GM23248 (cell line): ENCODE results near the gene NOBOX. TPM values are rescaled to one million over a fixed set of nuclear protein-coding genes. Genes with fewer than 3 reads are reported as not detected.
"Not testable (repeated sequence)": the region's sequence is repeated elsewhere in the genome, so short reads cannot be mapped to it uniquely, and the experiment has no call there.

Source experiments
- DNase-seq: peaks from one replicate; pipeline ENCODE4 v3.0.0-alpha.2; 2015
- H2AFZ ChIP-seq: fragments of 200-600 bp; sonication (generic); 2 replicates; pipeline ENCODE4 v1.6.1; 2016; ENCODE audit warnings: antibody characterized with exemption
- H3F3A ChIP-seq: fragments of 200-600 bp; sonication (generic); 2 replicates; pipeline ENCODE4 v1.6.1; 2016; ENCODE audit warnings: mild to moderate bottlenecking, antibody characterized with exemption, mixed run types; ENCODE audit not compliant: insufficient read depth
- H3K27ac ChIP-seq: fragments of 200-600 bp; sonication (generic); 2 replicates; pipeline ENCODE4 v1.5.1; 2016; ENCODE audit warnings: mild to moderate bottlenecking
- H3K27me3 ChIP-seq: fragments of 200-600 bp; sonication (generic); replicated peaks from 2 replicates; pipeline ENCODE4 v1.6.1; 2016; ENCODE audit warnings: mild to moderate bottlenecking; ENCODE audit not compliant: insufficient read depth
- H3K36me3 ChIP-seq: fragments of 200-600 bp; sonication (generic); 2 replicates; pipeline ENCODE4 v1.6.1; 2016; ENCODE audit warnings: low read depth, mild to moderate bottlenecking
- H3K4me1 ChIP-seq: fragments of 200-600 bp; sonication (generic); 2 replicates; pipeline ENCODE4 v1.6.1; 2016; ENCODE audit warnings: mild to moderate bottlenecking; ENCODE audit not compliant: insufficient read depth
- H3K4me2 ChIP-seq: fragments of 200-600 bp; sonication (generic); one replicate; pipeline ENCODE4 v1.6.1; 2016; ENCODE audit warnings: mild to moderate bottlenecking; ENCODE audit not compliant: unreplicated experiment
- H3K4me3 ChIP-seq: fragments of 200-600 bp; sonication (generic); 2 replicates; pipeline ENCODE4 v1.5.1; 2016; ENCODE audit warnings: mild to moderate bottlenecking
- H3K79me2 ChIP-seq: fragments of 200-600 bp; sonication (generic); 2 replicates; pipeline ENCODE4 v1.6.1; 2016; ENCODE audit warnings: mild to moderate bottlenecking; ENCODE audit not compliant: insufficient read depth
- H3K9ac ChIP-seq: fragments of 200-600 bp; sonication (generic); 2 replicates; pipeline ENCODE4 v1.6.1; 2016; ENCODE audit warnings: mild to moderate bottlenecking
- H3K9me2 ChIP-seq: fragments of 200-600 bp; sonication (generic); 2 replicates; pipeline ENCODE4 v1.6.1; 2016; ENCODE audit warnings: mixed run types, mild to moderate bottlenecking, moderate library complexity; ENCODE audit not compliant: insufficient read depth
- H3K9me3 ChIP-seq: fragments of 200-600 bp; sonication (generic); one replicate; pipeline ENCODE4 v1.6.1; 2017; ENCODE audit warnings: low read depth
- H4K20me1 ChIP-seq: fragments of 200-600 bp; sonication (generic); 2 replicates; pipeline ENCODE4 v1.6.0; 2016; ENCODE audit not compliant: insufficient read depth
- WGBS, 2 experiments: methylation state at CpG; one replicate each; pipeline ENCODE4 v1.1.6; 2015 to 2017; ENCODE audit warnings: low lambda C conversion rate in 2 of 2, low coverage in 1 of 2; ENCODE audit errors: missing lambda C conversion rate in 2 of 2; 5-methylcytosine and 5-hydroxymethylcytosine counted together
- in situ Hi-C: fragments of 300-500 bp; cut with MboI; formaldehyde crosslinking; loops from 2 replicates; pipeline ENCODE4 v1.15.0; 2020
- polyA plus RNA-seq: library from polyadenylated mRNA; unstranded; fragments of >200 nt; fragmentation: Nextera tagmentation; extraction: Ambion mirVana; gene quantifications from 2 replicates; pipeline ENCODE4 v1.2.1, GENCODE V29; 2016
- total RNA-seq: library from RNA; depleted of rRNA; stranded (reverse); fragments of >200 nt; shearing (Covaris generic); gene quantifications from 2 replicates; pipeline ENCODE4 v1.2.3, GENCODE V29; 2014

Gene NOBOX
- total and polyA plus RNA-seq, 2 experiments from 2014 or later: not detected

GRCh38 chr7:144362061-144362460 lies 41.4 kb downstream of the NOBOX start:
- H3K4me1 ChIP-seq, H3K9me3 ChIP-seq, H4K20me1 ChIP-seq, H2AFZ ChIP-seq, H3K9ac ChIP-seq, H3K9me2 ChIP-seq, H3K36me3 ChIP-seq, H3K4me2 ChIP-seq, H3F3A ChIP-seq, H3K4me3 ChIP-seq, H3K79me2 ChIP-seq, DNase-seq, H3K27me3 ChIP-seq, in situ Hi-C loops, H3K27ac ChIP-seq: not testable (repeated sequence)
- no CpG with 5 or more reads among the region's 3 CpGs for WGBS, 2 experiments

DNA sequence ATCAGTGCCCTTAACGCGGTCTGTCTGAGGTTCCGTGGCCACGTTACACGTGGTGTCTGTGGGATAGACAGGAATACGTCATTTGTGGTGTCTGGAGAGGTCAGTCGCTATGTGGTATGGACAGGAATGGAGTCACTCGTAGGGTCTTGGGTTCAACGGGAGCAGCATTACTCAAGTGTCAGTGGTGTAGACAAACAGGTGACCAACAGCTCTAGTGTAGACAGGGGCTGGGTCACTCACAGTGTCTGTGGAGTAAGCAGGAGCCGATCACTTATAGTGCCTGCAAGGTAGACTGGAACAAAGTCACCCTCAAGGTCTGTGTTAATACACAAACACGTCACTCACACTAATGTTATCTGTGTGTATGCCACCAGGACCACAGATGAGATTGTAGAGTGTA lies 46.6 kb downstream of the NOBOX start:
- H2AFZ ChIP-seq, H3K9me2 ChIP-seq, H3K27me3 ChIP-seq, H3F3A ChIP-seq, H3K4me3 ChIP-seq, H3K4me1 ChIP-seq, H3K9me3 ChIP-seq, DNase-seq, H4K20me1 ChIP-seq, H3K79me2 ChIP-seq, in situ Hi-C loops, H3K4me2 ChIP-seq, H3K36me3 ChIP-seq, H3K9ac ChIP-seq, H3K27ac ChIP-seq: not testable (repeated sequence)
- 78 to 84% methylated on average over 2 of the region's 11 CpGs for WGBS, 2 experiments

DNA sequence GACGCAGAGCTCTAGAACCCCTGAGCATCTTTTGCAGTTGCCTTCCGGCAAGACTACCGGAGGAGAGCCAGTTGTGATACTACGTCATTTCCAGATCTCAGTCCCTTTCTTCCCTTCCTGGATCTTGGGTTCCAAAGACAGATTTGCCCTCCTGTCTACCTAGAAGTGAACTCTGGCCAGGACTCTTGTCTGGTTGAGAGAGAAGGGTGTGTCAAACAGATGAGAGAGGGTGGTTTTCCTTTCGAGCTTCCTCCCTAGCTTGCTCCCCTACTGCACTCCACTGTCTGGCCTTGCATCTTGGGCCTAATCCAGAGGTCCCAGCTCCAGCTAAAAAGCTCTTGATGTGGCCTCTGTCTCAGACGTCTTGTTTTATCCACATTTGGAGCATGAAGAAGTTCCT lies 47.3 kb downstream of the NOBOX start:
- H3K4me2 ChIP-seq, H3K36me3 ChIP-seq, H3K4me3 ChIP-seq, H4K20me1 ChIP-seq, H3K9me3 ChIP-seq, H3K27ac ChIP-seq, H3K9me2 ChIP-seq, H2AFZ ChIP-seq, H3K79me2 ChIP-seq, H3K9ac ChIP-seq, DNase-seq, H3K27me3 ChIP-seq, H3F3A ChIP-seq, in situ Hi-C loops, H3K4me1 ChIP-seq: not testable (repeated sequence)
- WGBS, 2 experiments: no CpG with 5 or more reads among the region's 6 CpGs

DNA sequence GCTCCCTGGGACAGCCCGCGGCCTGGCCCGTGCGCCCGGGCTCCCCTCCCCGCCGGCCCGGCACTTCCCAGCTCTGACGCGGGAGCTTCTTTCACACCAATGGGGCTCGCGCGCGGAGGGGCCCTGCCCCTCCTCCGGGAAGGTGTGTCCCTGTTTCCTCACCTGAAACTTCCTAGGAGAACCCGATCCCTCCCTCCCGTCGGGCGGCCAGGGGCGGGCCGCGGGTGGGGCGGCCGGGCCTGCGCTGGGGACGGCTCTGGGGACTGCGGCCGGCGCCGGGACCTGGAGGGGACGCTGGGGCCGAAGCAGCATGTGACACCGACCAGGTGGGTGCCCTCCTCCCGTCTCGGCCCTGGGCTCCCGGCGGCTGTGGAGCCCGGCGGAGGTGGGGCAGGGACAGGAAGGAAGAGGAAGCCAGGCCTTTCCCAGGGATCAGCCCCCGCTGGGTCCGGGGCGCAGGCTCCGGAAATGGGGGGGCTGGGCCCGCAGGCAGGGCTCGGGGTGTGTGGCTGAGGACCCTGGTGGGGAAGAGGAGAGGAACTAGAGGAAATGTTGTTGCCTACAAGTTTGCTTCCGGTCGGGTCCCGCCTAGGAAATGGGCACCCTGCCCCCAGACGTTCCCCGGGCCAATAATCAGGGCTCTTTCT lies 48.2 kb downstream of the NOBOX start, which contains the start of gene ARHGEF5:
Gene ARHGEF5 (plus strand): TSS at position 227 of the 647 bp plus-strand sequence. CDS start 7,268 bp downstream, outside the sequence.
- 0 out of 2 replicates have a peak within 1 kb of the TSS, but pooled peaks have one; percentile 43 for H3K4me3 ChIP-seq
- not testable (repeated sequence) for H3K79me2 ChIP-seq
- WGBS, 2 experiments: no CpG with 5 or more reads among the region's 50 CpGs

GRCh38 chr7:144351667-144352066 lies 51.8 kb downstream of the NOBOX start:
- H4K20me1 ChIP-seq, H3K79me2 ChIP-seq, H3K4me1 ChIP-seq, H3K9me2 ChIP-seq, DNase-seq, H3K4me2 ChIP-seq, H3F3A ChIP-seq, H3K9ac ChIP-seq, H3K36me3 ChIP-seq, H2AFZ ChIP-seq, H3K27me3 ChIP-seq, H3K27ac ChIP-seq, H3K9me3 ChIP-seq, in situ Hi-C loops, H3K4me3 ChIP-seq: not testable (repeated sequence)
- WGBS, 2 experiments: 60 to 68% methylated on average over 2 of the region's 3 CpGs

More for the DNA sequence above, 48.2 kb downstream of the NOBOX start, which contains the start of gene ARHGEF5:
- H4K20me1 ChIP-seq, H3K4me1 ChIP-seq, H3K36me3 ChIP-seq, H2AFZ ChIP-seq, DNase-seq, H3K9me3 ChIP-seq, H3K27ac ChIP-seq, in situ Hi-C loops, H3K4me2 ChIP-seq, H3K27me3 ChIP-seq, H3K9me2 ChIP-seq, H3F3A ChIP-seq: not testable (repeated sequence)
- H3K9ac ChIP-seq: 0 out of 2 replicates have a peak within 1 kb of the TSS, but pooled peaks have one; percentile 38

- WGBS, 2 experiments: no CpG with 5 or more reads among the region's 1 CpG
- H3F3A ChIP-seq, H3K9ac ChIP-seq, in situ Hi-C loops, H3K9me2 ChIP-seq, H3K36me3 ChIP-seq, H3K4me2 ChIP-seq, H3K27me3 ChIP-seq, H2AFZ ChIP-seq, H3K4me1 ChIP-seq, H3K9me3 ChIP-seq, H4K20me1 ChIP-seq, H3K79me2 ChIP-seq, DNase-seq, H3K4me3 ChIP-seq, H3K27ac ChIP-seq: not testable (repeated sequence)
These were observed 54.9 kb downstream of the NOBOX start for GRCh38 chr7:144348625-144349024.
